H1 (cell line): ENCODE results near the gene KCNMB4. TPM values are rescaled to one million over a fixed set of nuclear protein-coding genes. Genes with fewer than 3 reads are reported as not detected.

Experiments
- CTCF ChIA-PET: fragments of 300-600 bp; sonication (Branson Sonifier 250); formaldehyde crosslinking; loops from one replicate; lab custom pipeline; 2021; ENCODE audit not compliant: partially characterized antibody; lab: Charles Lee
- POLR2A ChIA-PET: fragments of 300-600 bp; sonication (Branson Sonifier 250); formaldehyde crosslinking; loops from one replicate; lab custom pipeline; 2021; ENCODE audit warnings: inconsistent platforms; ENCODE audit not compliant: partially characterized antibody; lab: Charles Lee
- DNase-seq, 2 experiments: peaks; one replicate each; pipeline versions ENCODE4 v3.0.0 to v3.0.0-alpha.2; 2010 to 2022; ENCODE audit warnings: low spot score in 2 of 2, low read depth in 1 of 2, mixed read lengths in 1 of 2
- FAIRE-seq: peaks from 2 replicates; lab custom pipeline; 2011; peaks lifted over from hg19 to GRCh38; lab: Jason Lieb, UNC
- H2AFZ ChIP-seq: 2 replicates; pipeline ENCODE4 v1.8.1; 2012; ENCODE audit warnings: low read length, inconsistent platforms
- H2AK5ac ChIP-seq: 2 replicates; pipeline ENCODE4 v1.6.1; 2013; ENCODE audit warnings: low read depth, low read length
- H2BK120ac ChIP-seq: replicated peaks from 2 replicates; pipeline ENCODE3; 2013; ENCODE audit warnings: low read depth, low read length, inconsistent platforms
- H2BK12ac ChIP-seq: 2 replicates; pipeline ENCODE4 v1.6.1; 2013; ENCODE audit warnings: low read depth, low read length
- H2BK15ac ChIP-seq: 2 replicates; pipeline ENCODE4 v1.6.1; 2013; ENCODE audit warnings: low read length
- H2BK20ac ChIP-seq: 2 replicates; pipeline ENCODE4 v1.6.1; 2013; ENCODE audit warnings: low read length
- H2BK5ac ChIP-seq: 2 replicates; pipeline ENCODE4 v1.6.1; 2013; ENCODE audit warnings: low read depth, low read length
- H3K14ac ChIP-seq: 2 replicates; pipeline ENCODE4 v1.6.1; 2013; ENCODE audit warnings: inconsistent platforms; ENCODE audit not compliant: insufficient read length
- H3K18ac ChIP-seq: 2 replicates; pipeline ENCODE4 v1.6.1; 2013; ENCODE audit warnings: low read length; ENCODE audit errors: extremely low read depth
- H3K23ac ChIP-seq: 2 replicates; pipeline ENCODE4 v1.6.1; 2013; ENCODE audit warnings: inconsistent platforms; ENCODE audit not compliant: insufficient read length
- H3K23me2 ChIP-seq: 2 replicates; pipeline ENCODE4 v1.6.1; 2013; ENCODE audit warnings: low read depth, low read length
- H3K27ac ChIP-seq: 2 replicates; pipeline ENCODE4 v1.6.1; 2011; ENCODE audit warnings: low read depth, low read length, inconsistent platforms
- H3K27me3 ChIP-seq, 4 experiments: replicated peaks in 1 of 4; 1 replicate in 1 of 4; 2 replicates in 3 of 4; pipeline versions ENCODE4 v1.6.1 to v1.8.1; 2011 to 2013; ENCODE audit warnings: low read length in 3 of 4, mild to moderate bottlenecking in 3 of 4, inconsistent platforms in 2 of 4, mixed read lengths in 2 of 4, moderate library complexity in 1 of 4; ENCODE audit not compliant: control insufficient read depth in 3 of 4, insufficient read depth in 3 of 4; ENCODE audit errors: extremely low read depth in 1 of 4
- H3K36me3 ChIP-seq, 4 experiments: 2 replicates each; pipeline versions ENCODE4 v1.6.1 to v1.8.1; 2011 to 2013; ENCODE audit warnings: mild to moderate bottlenecking in 4 of 4, low read length in 3 of 4, moderate library complexity in 2 of 4, control low read depth in 1 of 4, inconsistent platforms in 1 of 4; ENCODE audit not compliant: insufficient read depth in 4 of 4, control insufficient read depth in 2 of 4
- H3K4ac ChIP-seq: replicated peaks from 2 replicates; pipeline ENCODE3; 2013; ENCODE audit warnings: low read length, low read depth, mixed read lengths, inconsistent platforms; ENCODE audit not compliant: insufficient read length
- H3K4me1 ChIP-seq, 4 experiments: replicated peaks in 1 of 4; 1 replicate in 1 of 4; 2 replicates in 3 of 4; pipeline versions ENCODE4 v1.6.1 to v1.8.1; 2011 to 2013; ENCODE audit warnings: low read length in 3 of 4, inconsistent platforms in 2 of 4, mixed read lengths in 1 of 4; ENCODE audit not compliant: insufficient read depth in 4 of 4, control insufficient read depth in 3 of 4
- H3K4me2 ChIP-seq, 2 experiments: 2 replicates each; pipeline versions ENCODE4 v1.6.1 to v1.8.1; 2011 to 2013; ENCODE audit warnings: low read depth in 2 of 2, low read length in 2 of 2, control low read depth in 1 of 2, inconsistent platforms in 1 of 2, mild to moderate bottlenecking in 1 of 2; ENCODE audit not compliant: insufficient read depth in 1 of 2
- H3K4me3 ChIP-seq, 4 experiments: fragments of 200-600, 300-600 bp in 1 of 4; sonication (generic), shearing (Covaris generic), sonication (Bioruptor Twin) in 1 of 4; 2 replicates each; pipeline versions ENCODE4 v1.5.1 to v1.8.1; 2011 to 2016; ENCODE audit warnings: low read length in 4 of 4, low read depth in 3 of 4, control low read depth in 2 of 4, inconsistent platforms in 2 of 4, mild to moderate bottlenecking in 2 of 4, mixed read lengths in 1 of 4, moderate library complexity in 1 of 4; ENCODE audit not compliant: insufficient read depth in 2 of 4; ENCODE audit errors: extremely low read depth in 1 of 4
- H3K56ac ChIP-seq: replicated peaks from 2 replicates; pipeline ENCODE3; 2013; ENCODE audit warnings: low read depth, mild to moderate bottlenecking, mixed read lengths, low read length, inconsistent platforms; ENCODE audit not compliant: insufficient read length
- H3K79me1 ChIP-seq: 2 replicates; pipeline ENCODE4 v1.6.1; 2013; ENCODE audit warnings: low read depth, low read length, control low read depth
- H3K79me2 ChIP-seq, 2 experiments: 2 replicates each; pipeline versions ENCODE4 v1.6.1 to v1.8.1; 2012 to 2013; ENCODE audit warnings: low read length in 2 of 2, mild to moderate bottlenecking in 2 of 2, inconsistent platforms in 1 of 2; ENCODE audit not compliant: insufficient read depth in 2 of 2, control insufficient read depth in 1 of 2
- H3K9ac ChIP-seq, 4 experiments: replicated peaks in 1 of 4; 1 replicate in 1 of 4; 2 replicates in 3 of 4; pipeline versions ENCODE4 v1.6.1 to v1.8.1; 2011 to 2013; ENCODE audit warnings: low read depth in 3 of 4, low read length in 3 of 4, control low read depth in 2 of 4, mild to moderate bottlenecking in 2 of 4, moderate library complexity in 2 of 4, inconsistent platforms in 1 of 4; ENCODE audit errors: extremely low read depth in 1 of 4
- H3K9me3 ChIP-seq, 2 experiments: 2 replicates each; pipeline versions ENCODE4 v1.6.1 to v1.8.1; 2012 to 2013; ENCODE audit warnings: mild to moderate bottlenecking in 2 of 2, moderate library complexity in 2 of 2, control low read depth in 1 of 2, inconsistent platforms in 1 of 2, low read depth in 1 of 2, low read length in 1 of 2, mixed read lengths in 1 of 2; ENCODE audit not compliant: insufficient read depth in 2 of 2
- H4K20me1 ChIP-seq, 2 experiments: replicated peaks in 1 of 2; 2 replicates each; pipeline versions ENCODE3 to v1.8.1; 2011 to 2013; ENCODE audit warnings: inconsistent platforms in 2 of 2, low read length in 2 of 2, mild to moderate bottlenecking in 1 of 2; ENCODE audit not compliant: insufficient read depth in 2 of 2, control insufficient read depth in 1 of 2
- H4K5ac ChIP-seq: 2 replicates; pipeline ENCODE4 v1.6.1; 2013; ENCODE audit warnings: low read length, low read depth, mixed read lengths, inconsistent platforms; ENCODE audit not compliant: insufficient read length
- H4K8ac ChIP-seq: 2 replicates; pipeline ENCODE4 v1.8.0; 2013; ENCODE audit warnings: mild to moderate bottlenecking, moderate library complexity, low read length, inconsistent platforms; ENCODE audit not compliant: insufficient read depth; ENCODE audit errors: extremely low read depth
- H4K91ac ChIP-seq: replicated peaks from 2 replicates; pipeline ENCODE3; 2013; ENCODE audit warnings: low read length, mixed read lengths, inconsistent platforms; ENCODE audit not compliant: insufficient read length
- ASH2L ChIP-seq: fragments of 200-600, 300-600 bp; sonication (generic); IDR thresholded peaks from one replicate; pipeline ENCODE4 v1.7.1; 2017; ENCODE audit warnings: low read length
- BACH1 ChIP-seq: IDR thresholded peaks from 2 replicates; pipeline ENCODE4 v1.6.1; 2012; ENCODE audit warnings: low read length, improper control_type of control experiment
- CHD1 ChIP-seq: IDR thresholded peaks from 2 replicates; pipeline ENCODE4 v1.6.1; 2012; ENCODE audit warnings: low read depth, low read length, improper control_type of control experiment
- KDM5A ChIP-seq: fragments of 200-600 bp; IDR thresholded peaks from 2 replicates; pipeline ENCODE4 v1.7.1; 2012; ENCODE audit warnings: mild to moderate bottlenecking, low read length, inconsistent platforms, mixed read lengths
- SIX5 ChIP-seq: IDR thresholded peaks from 2 replicates; pipeline ENCODE4 v1.6.1; 2011; ENCODE audit warnings: mild to moderate bottlenecking, low read depth, low read length
- SUZ12 ChIP-seq: fragments of 200-600 bp; sonication (generic); IDR thresholded peaks from 2 replicates; pipeline ENCODE4 v1.6.1; 2012; ENCODE audit warnings: mild to moderate bottlenecking, inconsistent platforms, low read length, moderate library complexity, mixed read lengths
- YY1 ChIP-seq: IDR thresholded peaks from 2 replicates; pipeline ENCODE4 v1.6.1; 2011; ENCODE audit warnings: low read depth, mild to moderate bottlenecking, low read length
- ZNF274 ChIP-seq: IDR thresholded peaks from 2 replicates; pipeline ENCODE4 v1.7.0; 2012; ENCODE audit warnings: low read length, borderline replicate concordance; ENCODE audit errors: extremely low read depth
- WGBS, 2 experiments: shearing (Covaris generic) in 1 of 2; methylation state at CpG; one replicate each; pipeline versions ENCODE4 v1.1.6 to v1.1.7; 2013 to 2015; ENCODE audit warnings: low lambda C conversion rate in 2 of 2, mixed read lengths in 2 of 2, inconsistent platforms in 1 of 2, low coverage in 1 of 2, missing lambda C conversion rate in 1 of 2; ENCODE audit not compliant: insufficient replicate concordance in 2 of 2, insufficient coverage in 1 of 2, insufficient read length in 1 of 2; ENCODE audit errors: extremely low coverage in 1 of 2, missing lambda C conversion rate in 1 of 2; 5-methylcytosine and 5-hydroxymethylcytosine counted together
- polyA plus RNA-seq, 7 experiments: library from polyadenylated mRNA; depleted of rRNA in 3 of 7; stranded (reverse) in 5 of 7; unstranded in 2 of 7; fragments of >200 nt in 5 of 7; fragments of 200-250 nt in 2 of 7; gene quantifications; 1 replicate in 5 of 7; 2 replicates in 1 of 7; 4 replicates in 1 of 7; pipeline versions ENCODE4 v1.2.1 to v1.2.3, GENCODE V29; 2011 to 2013; ENCODE audit warnings: missing spikeins in 2 of 7, mixed read lengths in 2 of 7
- total RNA-seq: library from RNA; stranded (reverse); fragmentation: NEBNext Ultra II Directional; extraction: Animal tissue kit (Norgen Biotek cat#: 25700); gene quantifications from 2 replicates; pipeline ENCODE4 v1.2.1, GENCODE V29; 2021

KCNMB4 gene
- total and polyA plus RNA-seq, 2 of the 8 experiments (the other 6 are each of a cell fraction or from before 2014, with no cell fraction given): 10.9 to 16.0 TPM

- Histone ChIP-seq H3K56ac (no peak overlapping the region), H3K79me2 (no peaks in the 10 kb centered on the region), H3K27ac (no peak overlapping the region), H3K4ac (no peak overlapping the region), H3K79me1 (no peaks in the 10 kb centered on the region), H3K23me2 (no peaks in the 10 kb centered on the region), H2AFZ (no peak overlapping the region), H3K18ac (no peak overlapping the region), H4K5ac (no peak overlapping the region), H3K27me3 (no peaks in the 10 kb centered on the region), H2BK12ac (no peak overlapping the region), H3K9me3 (peaks cover 15 to 21% of the 10 kb centered on the region in 2 experiments), H3K4me1 (no peaks in the 10 kb centered on the region)
- 91% methylated on average over 4 of the region's 4 CpGs; no CpG with 5 or more reads in 1 of the 2 experiments for WGBS, 2 experiments
- no peak for TF ChIP-seq ZNF274
- no peak for TF ChIP-seq SUZ12
- TF ChIP-seq SIX5: no peak
- TF ChIP-seq BACH1: no peak
- TF ChIP-seq ASH2L: no peak
- TF ChIP-seq CHD1: no peak
- TF ChIP-seq YY1: no peak
- TF ChIP-seq KDM5A: no peak
- TF ChIP-seq, all 59 proteins: peak for 0
- DNase-seq: no peak
- Histone ChIP-seq H3K4me3 (no peak overlapping the region), H4K20me1 (no peaks in the 10 kb centered on the region), H3K4me2 (no peak overlapping the region), H2BK15ac (no peak overlapping the region), H4K91ac (no peak overlapping the region), H3K23ac (no peak overlapping the region), H2BK120ac (no peak overlapping the region), H2BK20ac (no peak overlapping the region), H3K36me3 (no peaks in the 10 kb centered on the region), H4K8ac (no peak overlapping the region), H3K9ac (no peak overlapping the region), H3K14ac (no peak overlapping the region), H2AK5ac (no peak overlapping the region), H2BK5ac (no peak overlapping the region)
- CTCF ChIA-PET: no interaction called here
- POLR2A ChIA-PET: no interaction called here
- no peak for FAIRE-seq
These were observed 97.9 kb downstream of the KCNMB4 start for GRCh38 chr12:70463997-70464396.
